SH-SY5Y (cell line): ENCODE measurements around the gene COL11A1.

Experiments used
- GATA2 ChIP-seq: IDR thresholded peaks from 2 replicates; pipeline ENCODE4 v1.6.1; 2011; ENCODE audit warnings: mild to moderate bottlenecking, low read depth, low read length
- GATA3 ChIP-seq: IDR thresholded peaks from 2 replicates; pipeline ENCODE4 v1.6.1; 2011; ENCODE audit warnings: low read depth, mild to moderate bottlenecking, low read length, moderate library complexity

DNA sequence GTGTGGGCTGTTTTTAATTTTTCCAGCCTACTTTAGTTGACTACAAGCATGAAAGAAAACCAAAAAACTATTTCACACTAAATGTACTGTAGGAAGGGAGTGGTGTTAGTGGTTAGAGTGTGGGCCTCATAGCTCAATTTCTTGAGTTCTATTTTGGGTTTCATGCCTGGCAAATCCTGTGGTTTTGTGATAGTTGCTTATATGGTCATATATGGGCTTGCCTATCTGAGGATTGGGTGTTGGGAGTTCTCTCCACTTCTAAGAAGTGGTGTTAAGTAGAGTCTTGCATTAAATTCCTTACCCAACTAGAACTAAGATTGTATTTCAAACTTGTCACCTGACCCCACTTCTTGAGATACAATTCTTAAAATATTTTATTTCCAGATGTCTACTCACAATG lies 37.8 kb upstream of the COL11A1 start:
- TF ChIP-seq GATA3 (no peak), GATA2 (no peak)
